HepG2 (cell line): ENCODE measurements around the gene NFAT5. TPM values are rescaled to one million over a fixed set of nuclear protein-coding genes. Genes with fewer than 3 reads are reported as not detected.

Source experiments
- GATA4 ChIP-seq: sonication (generic); IDR thresholded peaks from 2 replicates; pipeline ENCODE4 v1.6.1; 2016; ENCODE audit warnings: antibody characterized with exemption, low read depth, borderline replicate concordance
- GATAD1 ChIP-seq: IDR thresholded peaks from 2 replicates; pipeline ENCODE4 v1.6.1; 2016; ENCODE audit warnings: missing genetic modification reagents, missing compliant biosample characterization
- HNRNPL ChIP-seq: fragments of 200-400 bp; formaldehyde crosslinking; IDR thresholded peaks from 2 replicates; pipeline ENCODE4 v1.6.1; 2017; ENCODE audit warnings: mild to moderate bottlenecking, low read depth, low read length
- HOXA3 ChIP-seq: sonication (generic); formaldehyde crosslinking; IDR thresholded peaks from 2 replicates; pipeline ENCODE4 v1.5.0; 2020; ENCODE audit warnings: missing genetic modification reagents
- KAT8 ChIP-seq: IDR thresholded peaks from 2 replicates; pipeline ENCODE4 v1.6.1; 2016; ENCODE audit warnings: missing genetic modification reagents, missing compliant biosample characterization
- MED8 ChIP-seq: sonication (generic); formaldehyde crosslinking; IDR thresholded peaks from 2 replicates; pipeline ENCODE4 v1.8.1; 2023; ENCODE audit warnings: mild to moderate bottlenecking, missing genetic modification reagents; ENCODE audit not compliant: insufficient replicate concordance
- NBN ChIP-seq: fragments of 450-650 bp; conservative IDR thresholded peaks from 2 replicates; pipeline ENCODE4 v1.6.1; 2017
- NR3C1 ChIP-seq: sonication (generic); formaldehyde crosslinking; IDR thresholded peaks from 2 replicates; pipeline ENCODE4 v1.4.0; 2020; ENCODE audit warnings: missing genetic modification reagents
- PHB2 ChIP-seq: fragments of 450-650 bp; IDR thresholded peaks from 2 replicates; pipeline ENCODE4 v1.6.1; 2018; ENCODE audit not compliant: partially characterized antibody
- SOX13 ChIP-seq, 3 experiments: fragments of 450-650 bp in 1 of 3; sonication (generic) in 1 of 3; formaldehyde crosslinking in 1 of 3; IDR thresholded peaks in 2 of 3; conservative IDR thresholded peaks in 1 of 3; 2 replicates each; pipeline versions ENCODE4 v1.5.0 to v1.6.1; 2016 to 2020; ENCODE audit warnings: antibody characterized with exemption in 1 of 3, mild to moderate bottlenecking in 1 of 3, missing compliant biosample characterization in 1 of 3, missing genetic modification reagents in 1 of 3, moderate library complexity in 1 of 3
- ZNF329 ChIP-seq: sonication (generic); formaldehyde crosslinking; IDR thresholded peaks from 2 replicates; pipeline ENCODE4 v1.9.0; 2021; ENCODE audit warnings: low read depth, mild to moderate bottlenecking, missing genetic modification reagents
- ZNF350 ChIP-seq: sonication (generic); formaldehyde crosslinking; IDR thresholded peaks from 2 replicates; pipeline ENCODE4 v1.4.0; 2020; ENCODE audit warnings: mild to moderate bottlenecking, low read depth, missing genetic modification reagents, borderline replicate concordance
- ZNF674 ChIP-seq: sonication (generic); formaldehyde crosslinking; IDR thresholded peaks from 2 replicates; pipeline ENCODE4 v1.5.0; 2020; ENCODE audit warnings: low read depth, mild to moderate bottlenecking, missing genetic modification reagents
- ZNF772 ChIP-seq: sonication (generic); formaldehyde crosslinking; IDR thresholded peaks from 2 replicates; pipeline ENCODE4 v1.5.0; 2020; ENCODE audit warnings: mild to moderate bottlenecking, missing genetic modification reagents
- ZNF780A ChIP-seq: sonication (generic); formaldehyde crosslinking; IDR thresholded peaks from 2 replicates; pipeline ENCODE4 v1.8.0; 2022; ENCODE audit warnings: mild to moderate bottlenecking, missing genetic modification reagents, moderate library complexity
- ZNF781 ChIP-seq: sonication (generic); formaldehyde crosslinking; IDR thresholded peaks from 2 replicates; pipeline ENCODE4 v1.5.1; 2020; ENCODE audit warnings: borderline replicate concordance, mild to moderate bottlenecking, missing genetic modification reagents; ENCODE audit errors: not compliant biosample characterization
- ZNF816 ChIP-seq: sonication (generic); formaldehyde crosslinking; IDR thresholded peaks from 2 replicates; pipeline ENCODE4 v1.8.0; 2022; ENCODE audit warnings: missing genetic modification reagents, mild to moderate bottlenecking, borderline replicate concordance
- ZNF839 ChIP-seq: sonication (generic); formaldehyde crosslinking; IDR thresholded peaks from 2 replicates; pipeline ENCODE4 v1.4.0; 2020; ENCODE audit warnings: missing genetic modification reagents, mild to moderate bottlenecking, borderline replicate concordance
- polyA plus RNA-seq, 8 experiments: library from polyadenylated mRNA; depleted of rRNA in 3 of 8; stranded (reverse) in 7 of 8; unstranded in 1 of 8; fragments of >200 nt; fragmentation: Illumina TruSeq in 4 of 8; extraction: Trizol in 4 of 8; gene quantifications; 2 replicates each; pipeline versions ENCODE4 v1.2.1 to v1.2.3, GENCODE V29; 2011 to 2016; ENCODE audit warnings: low read depth in 4 of 8, missing spikeins in 1 of 8, mixed read lengths in 1 of 8; ENCODE audit not compliant: insufficient read depth in 1 of 8
- total RNA-seq, 5 experiments: library from RNA; depleted of rRNA; stranded (reverse); fragments of >200 nt; fragmentation: Illumina TruSeq; extraction: Trizol; gene quantifications; 2 replicates each; pipeline ENCODE4 v1.2.3, GENCODE V29; 2016; ENCODE audit warnings: low read depth in 1 of 5
- TF ChIP-seq, protein P1 (sequence below): sonication (generic); formaldehyde crosslinking; IDR thresholded peaks from 2 replicates; pipeline ENCODE4 v1.5.0; 2020; ENCODE audit warnings: mild to moderate bottlenecking, missing genetic modification reagents
- TF ChIP-seq, protein P2 (sequence below): IDR thresholded peaks from 2 replicates; pipeline ENCODE4 v1.6.1; 2016; ENCODE audit warnings: low read depth
- TF ChIP-seq, protein P3 (sequence below): sonication (generic); formaldehyde crosslinking; IDR thresholded peaks from 2 replicates; pipeline ENCODE4 v1.9.0; 2022; ENCODE audit warnings: missing genetic modification reagents, mild to moderate bottlenecking, borderline replicate concordance
- TF ChIP-seq, protein P4 (sequence below): sonication (generic); formaldehyde crosslinking; IDR thresholded peaks from 2 replicates; pipeline ENCODE4 v1.8.1; 2023; ENCODE audit warnings: missing genetic modification reagents, mild to moderate bottlenecking, borderline replicate concordance

The NFAT5 gene
- total and polyA plus RNA-seq, 2 of the 13 experiments (the other 11 are each of a cell fraction or from before 2014, with no cell fraction given): 20.5 to 54.3 TPM

DNA sequence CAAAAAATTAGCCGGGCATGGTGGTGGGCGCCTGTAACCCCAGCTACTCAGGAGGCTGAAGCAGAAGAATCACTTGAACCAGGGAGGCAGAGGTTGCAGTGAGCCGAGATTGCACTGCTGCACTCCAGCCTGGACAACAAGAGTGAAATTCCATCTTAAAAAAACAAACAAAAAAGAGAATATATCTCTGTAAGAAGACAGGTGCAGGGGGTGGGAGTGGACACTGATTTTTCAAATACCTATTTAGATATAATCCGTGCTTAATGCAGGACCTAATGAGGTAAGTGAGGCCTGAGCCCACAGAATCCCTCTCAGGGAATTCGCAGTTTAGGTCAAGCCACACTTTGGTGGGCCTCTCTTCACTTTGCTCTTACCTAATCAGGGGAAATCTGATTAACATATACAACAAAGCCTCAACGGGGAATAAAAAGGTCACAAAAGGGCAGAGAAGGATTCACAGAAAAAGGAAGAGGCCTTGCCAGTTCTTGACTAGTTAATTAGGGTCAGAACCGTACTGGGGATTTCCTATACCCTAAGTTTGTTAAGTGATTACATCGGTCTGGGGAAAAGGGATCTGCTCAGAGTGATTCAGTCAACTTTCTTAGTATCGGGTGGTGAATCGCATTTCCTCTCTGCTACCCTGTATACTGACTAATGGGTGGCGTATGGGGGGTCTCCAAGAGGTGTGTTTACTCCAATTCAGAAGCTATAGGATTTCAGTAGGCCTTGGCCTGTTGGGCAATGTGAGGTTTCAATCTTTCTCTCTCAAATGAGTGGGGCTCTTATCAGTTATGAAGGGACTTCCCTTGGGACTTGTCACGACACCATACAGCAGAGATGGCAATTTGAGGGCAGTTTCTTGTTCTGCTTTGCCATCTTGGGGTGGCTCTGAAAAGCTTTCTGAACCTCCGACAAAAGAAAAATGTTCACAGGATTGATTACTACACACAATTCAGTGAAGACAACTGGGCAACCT, 1.9 kb upstream of the NFAT5 start (continued):
- TF ChIP-seq, protein P1, sequence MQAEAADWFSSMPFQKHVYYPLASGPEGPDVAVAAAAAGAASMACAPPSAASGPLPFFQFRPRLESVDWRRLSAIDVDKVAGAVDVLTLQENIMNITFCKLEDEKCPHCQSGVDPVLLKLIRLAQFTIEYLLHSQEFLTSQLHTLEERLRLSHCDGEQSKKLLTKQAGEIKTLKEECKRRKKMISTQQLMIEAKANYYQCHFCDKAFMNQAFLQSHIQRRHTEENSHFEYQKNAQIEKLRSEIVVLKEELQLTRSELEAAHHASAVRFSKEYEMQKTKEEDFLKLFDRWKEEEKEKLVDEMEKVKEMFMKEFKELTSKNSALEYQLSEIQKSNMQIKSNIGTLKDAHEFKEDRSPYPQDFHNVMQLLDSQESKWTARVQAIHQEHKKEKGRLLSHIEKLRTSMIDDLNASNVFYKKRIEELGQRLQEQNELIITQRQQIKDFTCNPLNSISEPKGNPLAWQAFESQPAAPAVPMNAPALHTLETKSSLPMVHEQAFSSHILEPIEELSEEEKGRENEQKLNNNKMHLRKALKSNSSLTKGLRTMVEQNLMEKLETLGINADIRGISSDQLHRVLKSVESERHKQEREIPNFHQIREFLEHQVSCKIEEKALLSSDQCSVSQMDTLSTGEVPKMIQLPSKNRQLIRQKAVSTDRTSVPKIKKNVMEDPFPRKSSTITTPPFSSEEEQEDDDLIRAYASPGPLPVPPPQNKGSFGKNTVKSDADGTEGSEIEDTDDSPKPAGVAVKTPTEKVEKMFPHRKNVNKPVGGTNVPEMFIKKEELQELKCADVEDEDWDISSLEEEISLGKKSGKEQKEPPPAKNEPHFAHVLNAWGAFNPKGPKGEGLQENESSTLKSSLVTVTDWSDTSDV: no peak
- TF ChIP-seq GATAD1 (no peak), MED8 (CRISPR knock-in tag) (no peak), ZNF816 (CRISPR knock-in tag) (0 out of 2 replicates have a peak, but pooled peaks have one; percentile 43), ZNF329 (no peak), ZNF780A (CRISPR knock-in tag) (no peak), SOX13 (IDR thresholded peaks at IDR 0.05) (no peak), SOX13 (CRISPR knock-in tag; conservative IDR thresholded peaks at IDR 0.05 in 1 of 2, IDR thresholded peaks at IDR 0.05 in 1 of 2) (peak in 1 of 2 experiments; percentile 12; a peak in 1 of 4 replicates), NBN (no peak), NR3C1 (CRISPR knock-in tag) (no peak), PHB2 (no peak), ZNF772 (CRISPR knock-in tag) (no peak), ZNF839 (CRISPR knock-in tag) (no peak), HNRNPL (no peak), ZNF781 (CRISPR knock-in tag) (no peak), ZNF674 (no peak), HOXA3 (CRISPR knock-in tag) (no peak), KAT8 (peak; percentile 33; the same call in 1 of the 2 replicates), GATA4 (no peak), ZNF350 (CRISPR knock-in tag) (no peak)
- TF ChIP-seq, protein P2, sequence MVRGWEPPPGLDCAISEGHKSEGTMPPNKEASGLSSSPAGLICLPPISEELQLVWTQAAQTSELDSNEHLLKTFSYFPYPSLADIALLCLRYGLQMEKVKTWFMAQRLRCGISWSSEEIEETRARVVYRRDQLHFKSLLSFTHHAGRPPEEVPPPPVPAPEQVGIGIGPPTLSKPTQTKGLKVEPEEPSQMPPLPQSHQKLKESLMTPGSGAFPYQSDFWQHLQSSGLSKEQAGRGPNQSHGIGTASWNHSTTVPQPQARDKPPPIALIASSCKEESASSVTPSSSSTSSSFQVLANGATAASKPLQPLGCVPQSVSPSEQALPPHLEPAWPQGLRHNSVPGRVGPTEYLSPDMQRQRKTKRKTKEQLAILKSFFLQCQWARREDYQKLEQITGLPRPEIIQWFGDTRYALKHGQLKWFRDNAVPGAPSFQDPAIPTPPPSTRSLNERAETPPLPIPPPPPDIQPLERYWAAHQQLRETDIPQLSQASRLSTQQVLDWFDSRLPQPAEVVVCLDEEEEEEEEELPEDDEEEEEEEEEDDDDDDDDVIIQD (CRISPR knock-in tag): no peak
- TF ChIP-seq, protein P3, sequence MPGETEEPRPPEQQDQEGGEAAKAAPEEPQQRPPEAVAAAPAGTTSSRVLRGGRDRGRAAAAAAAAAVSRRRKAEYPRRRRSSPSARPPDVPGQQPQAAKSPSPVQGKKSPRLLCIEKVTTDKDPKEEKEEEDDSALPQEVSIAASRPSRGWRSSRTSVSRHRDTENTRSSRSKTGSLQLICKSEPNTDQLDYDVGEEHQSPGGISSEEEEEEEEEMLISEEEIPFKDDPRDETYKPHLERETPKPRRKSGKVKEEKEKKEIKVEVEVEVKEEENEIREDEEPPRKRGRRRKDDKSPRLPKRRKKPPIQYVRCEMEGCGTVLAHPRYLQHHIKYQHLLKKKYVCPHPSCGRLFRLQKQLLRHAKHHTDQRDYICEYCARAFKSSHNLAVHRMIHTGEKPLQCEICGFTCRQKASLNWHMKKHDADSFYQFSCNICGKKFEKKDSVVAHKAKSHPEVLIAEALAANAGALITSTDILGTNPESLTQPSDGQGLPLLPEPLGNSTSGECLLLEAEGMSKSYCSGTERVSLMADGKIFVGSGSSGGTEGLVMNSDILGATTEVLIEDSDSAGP: no peak
- TF ChIP-seq, protein P4, sequence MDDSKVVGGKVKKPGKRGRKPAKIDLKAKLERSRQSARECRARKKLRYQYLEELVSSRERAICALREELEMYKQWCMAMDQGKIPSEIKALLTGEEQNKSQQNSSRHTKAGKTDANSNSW (CRISPR knock-in tag): no peak
